NT2/D1 (cell line): Measurements from ENCODE around the gene NDUFA5.

Source experiments
- SUZ12 ChIP-seq: IDR thresholded peaks from 2 replicates; pipeline ENCODE4 v1.6.1; 2011; ENCODE audit not compliant: insufficient read length, insufficient read depth; ENCODE audit errors: extremely low read depth
- YY1 ChIP-seq: IDR thresholded peaks from 2 replicates; pipeline ENCODE4 v1.6.1; 2011; ENCODE audit not compliant: insufficient read length, insufficient read depth
- ZNF274 ChIP-seq: IDR thresholded peaks from 2 replicates; pipeline ENCODE4 v1.6.1; 2011; ENCODE audit warnings: mild to moderate bottlenecking, low read depth, low read length

DNA sequence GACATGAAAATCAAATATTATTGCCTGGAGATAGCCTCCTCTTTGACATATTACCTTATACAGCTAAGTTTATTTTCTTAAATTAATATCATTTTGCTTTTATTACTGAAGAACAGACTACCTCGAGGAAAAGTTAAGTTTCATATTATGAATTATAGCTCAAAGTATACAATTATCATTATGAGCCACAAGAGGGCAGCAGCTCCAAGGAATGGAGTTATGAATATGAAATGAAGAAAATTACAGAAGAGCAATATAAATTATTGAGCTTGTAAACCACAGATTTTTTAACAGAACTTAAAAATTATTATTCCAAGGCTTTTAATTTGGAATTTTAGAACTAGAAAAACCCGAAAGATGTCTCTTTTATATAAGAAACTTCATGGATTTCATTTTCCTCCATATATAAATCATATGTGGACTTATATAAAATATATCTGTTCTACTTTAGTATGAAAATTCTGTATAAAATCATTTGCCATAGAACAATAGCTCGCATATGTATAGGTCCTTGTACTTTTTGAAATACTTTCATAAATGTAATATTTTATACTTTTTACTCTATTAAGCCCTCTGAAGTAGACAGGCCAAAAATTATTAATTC, 63.3 kb downstream of the NDUFA5 start:
- TF ChIP-seq ZNF274 (no peak), SUZ12 (no peak), YY1 (no peak)
